Activated naive CD8-positive, alpha-beta T cell treated with anti-CD3 and anti-CD28 coated beads for 36 hours (primary cell): ENCODE results near the gene SEM1. TPM values are rescaled to one million over a fixed set of nuclear protein-coding genes. Genes with fewer than 3 reads are reported as not detected.
A peak's percentile ranks its signal among the peaks of the same experiment; 100 is the strongest.
"Not testable (repeated sequence)": the region's sequence is repeated elsewhere in the genome, so short reads cannot be mapped to it uniquely, and the experiment has no call there.

Experiments used
- DNase-seq: peaks from one replicate; pipeline ENCODE4 v3.0.0; 2021
- H3K27ac Mint-ChIP-seq: one replicate; pipeline ENCODE4 v1.8.0; 2022; ENCODE audit warnings: mild to moderate bottlenecking, moderate library complexity, mixed read lengths
- H3K27me3 Mint-ChIP-seq: one replicate; pipeline ENCODE4 v1.8.0; 2022; ENCODE audit warnings: mild to moderate bottlenecking, mixed read lengths
- H3K36me3 Mint-ChIP-seq: one replicate; pipeline ENCODE4 v1.8.0; 2021; ENCODE audit warnings: mild to moderate bottlenecking, mixed read lengths
- H3K4me1 Mint-ChIP-seq: one replicate; pipeline ENCODE4 v1.8.0; 2021; ENCODE audit warnings: mixed read lengths
- H3K4me3 Mint-ChIP-seq: one replicate; pipeline ENCODE4 v1.8.0; 2022; ENCODE audit warnings: mild to moderate bottlenecking, moderate library complexity, mixed read lengths
- H3K9me3 Mint-ChIP-seq: one replicate; pipeline ENCODE4 v1.8.0; 2022; ENCODE audit warnings: mixed read lengths
- total RNA-seq, 2 experiments: library from RNA; stranded (reverse); gene quantifications; one replicate each; pipeline ENCODE4 v1.2.3, GENCODE V29; 2021

SEM1 gene
- total RNA-seq, 2 experiments from 2014 or later: 35.9 to 42.6 TPM

DNA sequence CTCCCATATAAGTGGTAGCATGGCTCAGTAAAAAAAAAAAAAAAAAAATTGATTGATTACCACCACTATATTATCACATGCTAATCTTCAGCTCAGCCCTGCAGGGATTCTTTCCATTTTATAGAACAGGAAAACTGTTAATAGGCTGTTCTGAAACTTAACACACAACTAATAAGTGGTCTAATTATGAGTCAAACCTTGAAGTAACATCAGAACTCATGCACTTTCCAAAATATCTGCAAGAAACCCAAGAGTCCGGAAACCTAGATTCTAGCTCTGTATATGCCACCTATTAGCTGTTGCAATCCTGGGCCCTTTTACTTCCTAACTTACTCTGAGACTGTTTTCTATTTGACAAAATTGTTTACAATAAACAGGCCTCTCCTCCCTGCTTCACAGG lies 23.9 kb downstream of the SEM1 start:
- no peak overlapping the region for H3K4me3 Mint-ChIP-seq

DNA sequence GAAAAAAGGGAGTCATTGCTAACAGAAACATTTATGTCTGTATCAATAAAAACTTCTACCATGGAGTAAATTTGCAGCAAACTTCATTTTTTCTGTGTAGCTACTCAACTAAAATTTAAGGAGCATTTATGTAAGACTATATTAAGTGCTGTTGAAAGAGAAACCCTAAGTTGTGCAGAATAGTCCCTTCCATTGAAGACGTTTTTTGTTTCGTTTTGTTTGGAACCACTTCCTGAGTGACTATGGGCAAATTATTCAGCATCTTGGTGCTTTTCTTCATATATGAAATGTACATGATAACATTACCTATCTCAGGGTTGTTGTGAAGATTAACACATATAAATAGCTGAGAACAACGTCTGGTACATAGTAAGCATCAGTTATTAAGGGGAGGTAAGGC lies 24.3 kb downstream of the SEM1 start:
- peak overlapping the region; percentile 29 for H3K27ac Mint-ChIP-seq
- DNase-seq: no peak
- no peak overlapping the region for H3K4me3 Mint-ChIP-seq
- no peaks in the 10 kb centered on the region for H3K27me3 Mint-ChIP-seq
- peaks cover 20% of the 10 kb centered on the region for H3K4me1 Mint-ChIP-seq
- H3K9me3 Mint-ChIP-seq: peaks cover 13% of the 10 kb centered on the region
- peaks cover 62% of the 10 kb centered on the region for H3K36me3 Mint-ChIP-seq

More for the DNA sequence above, 23.9 kb downstream of the SEM1 start:
- H3K4me1 Mint-ChIP-seq: peaks cover 20% of the 10 kb centered on the region
- H3K27ac Mint-ChIP-seq: no peak overlapping the region
- H3K9me3 Mint-ChIP-seq: peaks cover 13% of the 10 kb centered on the region
- no peaks in the 10 kb centered on the region for H3K27me3 Mint-ChIP-seq
- DNase-seq: no peak
- peaks cover 61% of the 10 kb centered on the region for H3K36me3 Mint-ChIP-seq

DNA sequence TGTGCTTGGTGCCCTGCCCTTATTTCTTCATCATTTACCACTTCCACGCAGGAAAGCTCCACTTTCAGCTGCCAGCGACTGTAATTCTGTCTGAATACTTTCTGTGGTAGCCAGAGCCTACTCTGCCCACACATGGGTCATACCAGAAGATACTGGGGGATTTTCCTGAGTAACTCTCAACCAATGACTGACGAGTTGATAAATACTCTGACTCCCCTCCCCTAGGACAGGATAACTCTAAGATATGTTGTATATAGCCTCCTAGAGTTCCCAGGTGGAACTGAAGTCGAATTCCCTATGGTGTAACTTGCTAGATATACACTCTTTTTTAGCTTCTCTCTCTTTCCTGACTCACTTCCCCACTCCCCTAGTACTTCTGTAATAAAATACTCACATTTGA lies 29.8 kb downstream of the SEM1 start:
- Mint-ChIP-seq H3K9me3 (peaks cover 13% of the 10 kb centered on the region), H3K4me3 (no peak overlapping the region), H3K36me3 (peaks cover 46% of the 10 kb centered on the region), H3K4me1 (peaks cover 6% of the 10 kb centered on the region), H3K27me3 (no peaks in the 10 kb centered on the region), H3K27ac (no peak overlapping the region)
- no peak for DNase-seq

DNA sequence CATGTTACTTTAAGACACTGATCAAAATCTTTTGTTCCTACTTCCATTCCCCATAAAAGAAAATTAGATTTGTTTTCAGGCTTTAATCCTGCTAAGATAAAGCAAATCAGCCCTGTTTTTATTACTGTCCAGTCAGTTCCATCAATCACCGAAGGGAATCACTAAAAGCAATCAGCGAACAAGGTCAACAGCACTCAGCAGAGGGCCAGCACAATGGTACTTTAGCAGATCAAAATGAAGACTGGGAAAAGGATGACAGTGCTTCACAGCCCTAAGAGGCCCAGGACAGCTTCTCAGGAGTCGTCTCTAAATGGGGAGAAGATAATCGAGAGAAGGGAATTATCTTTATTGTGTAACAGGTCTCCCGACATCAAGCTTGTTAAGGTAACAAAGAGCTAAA lies 32.7 kb downstream of the SEM1 start:
- no peak overlapping the region for H3K27ac Mint-ChIP-seq
- H3K4me3 Mint-ChIP-seq: no peak overlapping the region
- H3K27me3 Mint-ChIP-seq: no peaks in the 10 kb centered on the region
- no peak for DNase-seq
- peaks cover 1% of the 10 kb centered on the region for H3K9me3 Mint-ChIP-seq
- H3K36me3 Mint-ChIP-seq: peaks cover 21% of the 10 kb centered on the region
- H3K4me1 Mint-ChIP-seq: peaks cover 4% of the 10 kb centered on the region

DNA sequence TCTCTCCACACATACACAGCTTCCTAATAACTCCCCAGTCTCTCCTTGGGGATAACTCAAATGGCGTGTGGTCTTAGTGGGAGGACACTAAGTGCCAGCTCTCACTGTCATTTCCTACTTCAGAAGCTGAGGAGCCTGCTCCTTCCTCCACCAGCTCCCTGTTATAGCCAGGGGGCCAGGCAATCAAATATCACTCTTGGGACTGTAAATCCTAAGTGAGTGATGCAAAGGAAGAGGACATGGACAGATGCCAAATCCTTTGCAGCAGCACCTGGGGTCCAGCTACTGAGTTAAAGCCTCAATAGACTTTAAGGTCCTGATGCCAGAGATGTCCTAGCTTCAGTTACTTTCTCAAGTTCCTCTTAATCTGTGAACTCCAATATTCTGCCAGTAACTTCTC lies 34.1 kb downstream of the SEM1 start:
- H3K27ac Mint-ChIP-seq: no peak overlapping the region
- peaks cover 4% of the 10 kb centered on the region for H3K4me1 Mint-ChIP-seq
- no peak overlapping the region for H3K4me3 Mint-ChIP-seq
- no peaks in the 10 kb centered on the region for H3K27me3 Mint-ChIP-seq
- H3K9me3 Mint-ChIP-seq: no peaks in the 10 kb centered on the region
- H3K36me3 Mint-ChIP-seq: peaks cover 13% of the 10 kb centered on the region
- DNase-seq: no peak

DNA sequence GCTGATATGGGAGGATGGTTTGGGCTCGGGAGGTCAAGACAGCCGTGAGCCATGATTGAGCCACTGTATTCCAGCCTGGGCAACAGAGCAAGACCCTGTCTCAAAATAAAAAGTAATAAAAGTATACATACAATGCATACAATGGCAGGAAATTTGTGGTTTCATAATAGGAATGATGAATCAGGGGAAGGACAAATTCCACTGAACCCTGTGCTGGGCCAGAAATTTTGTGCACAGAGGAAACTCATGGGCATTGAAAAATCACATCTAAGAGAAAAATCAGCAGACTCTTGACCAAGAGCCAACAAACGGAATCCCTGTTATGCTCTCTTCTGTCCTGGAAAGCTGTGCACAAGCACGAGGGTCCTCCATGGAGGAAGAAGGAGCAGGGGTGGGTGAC lies 35.1 kb downstream of the SEM1 start:
- Mint-ChIP-seq H3K27me3 (no peaks in the 10 kb centered on the region), H3K4me3 (no peak overlapping the region), H3K36me3 (peaks cover 11% of the 10 kb centered on the region)

DNA sequence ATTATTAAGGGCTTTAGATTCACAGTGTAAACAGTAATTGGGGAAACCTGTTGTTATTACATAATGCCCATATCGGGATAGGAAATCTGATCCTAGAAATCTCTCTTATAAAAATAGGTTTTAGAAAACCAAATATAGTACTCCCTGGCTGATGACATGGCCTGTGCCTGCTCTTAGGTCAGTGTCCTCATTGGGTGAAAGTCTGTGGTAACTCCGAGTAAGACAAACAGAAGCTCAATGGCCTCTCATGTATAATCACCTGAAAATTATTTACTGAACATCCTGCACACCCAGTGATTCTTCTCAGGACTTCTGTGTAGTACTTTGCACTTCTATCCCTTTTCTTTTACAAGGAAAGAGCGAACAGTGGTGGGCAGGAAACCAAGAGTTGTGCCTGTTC lies 37.8 kb downstream of the SEM1 start:
- no peaks in the 10 kb centered on the region for H3K4me1 Mint-ChIP-seq
- no peaks in the 10 kb centered on the region for H3K9me3 Mint-ChIP-seq
- no peak overlapping the region for H3K4me3 Mint-ChIP-seq
- no peaks in the 10 kb centered on the region for H3K27me3 Mint-ChIP-seq
- peaks cover 11% of the 10 kb centered on the region for H3K36me3 Mint-ChIP-seq
- DNase-seq: no peak
- H3K27ac Mint-ChIP-seq: no peak overlapping the region

More for the DNA sequence above, 35.1 kb downstream of the SEM1 start:
- Mint-ChIP-seq H3K9me3 (no peaks in the 10 kb centered on the region), H3K4me1 (no peaks in the 10 kb centered on the region), H3K27ac (no peak overlapping the region)
- no peak for DNase-seq

DNA sequence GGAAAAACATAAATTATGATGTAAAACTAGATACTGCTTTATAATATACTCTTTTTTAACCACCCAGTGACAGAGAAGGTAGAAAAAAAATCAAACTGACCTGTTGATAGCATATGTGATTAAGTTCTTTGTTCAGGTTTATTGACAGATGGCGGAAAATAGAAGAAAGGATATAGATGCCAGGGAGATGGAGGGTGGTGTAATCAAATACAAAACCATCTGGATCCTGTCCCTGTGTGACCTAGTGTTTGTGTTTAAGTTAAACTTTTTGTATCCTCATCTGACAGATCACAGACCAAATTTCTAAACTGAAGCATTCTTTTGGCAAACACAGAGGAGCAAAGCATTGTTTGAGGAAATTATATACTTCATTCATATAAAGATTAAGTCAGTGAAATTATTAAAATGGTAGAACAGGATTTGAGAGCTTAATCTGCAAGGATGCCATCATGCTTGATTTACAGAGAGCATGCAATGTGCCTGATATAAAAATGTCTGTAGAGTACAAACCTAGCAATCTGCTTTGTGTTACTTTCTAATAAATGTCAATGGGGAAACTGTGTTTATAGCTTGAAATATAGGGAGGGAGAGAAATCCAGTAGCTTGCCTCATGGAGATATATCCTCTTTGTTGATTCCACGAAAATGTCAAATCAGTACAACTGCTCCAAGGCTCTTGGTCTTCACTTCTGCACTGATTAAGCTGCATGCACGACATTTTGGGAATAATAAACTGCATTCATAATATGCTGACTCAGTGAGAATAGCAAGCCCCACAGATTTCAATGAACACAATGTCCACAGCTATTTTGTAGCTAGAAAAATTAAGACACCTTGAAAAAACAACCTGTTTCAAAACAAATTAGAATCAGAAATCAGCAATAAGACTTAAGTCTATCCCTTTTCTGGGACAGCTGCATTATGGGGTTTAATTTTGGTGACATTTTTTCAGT lies 39.0 kb downstream of the SEM1 start:
- H3K9me3 Mint-ChIP-seq: no peaks in the 10 kb centered on the region

DNA sequence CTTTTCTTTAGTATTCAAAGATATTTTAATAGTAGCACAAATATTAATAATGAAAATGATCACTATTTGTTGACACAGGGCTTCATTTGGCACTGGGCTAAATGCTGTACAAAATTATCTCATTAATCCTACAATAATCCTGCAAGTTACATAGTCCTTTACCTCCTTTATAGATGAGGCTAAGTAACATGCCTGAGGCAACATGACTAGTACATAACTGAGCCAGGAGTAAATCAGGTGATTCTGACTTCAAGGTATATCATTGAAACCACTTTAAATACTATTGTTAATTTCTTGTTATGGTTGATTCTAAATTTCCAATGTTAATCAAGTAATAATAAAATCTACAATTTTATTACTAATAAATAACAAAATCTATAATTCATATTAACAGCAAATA lies 39.8 kb downstream of the SEM1 start:
- Mint-ChIP-seq H3K27me3 (no peaks in the 10 kb centered on the region), H3K4me3 (no peak overlapping the region), H3K27ac (no peak overlapping the region), H3K36me3 (peaks cover 11% of the 10 kb centered on the region), H3K4me1 (peaks cover 2% of the 10 kb centered on the region), H3K9me3 (no peaks in the 10 kb centered on the region)
- DNase-seq: no peak

More for the DNA sequence above, 39.0 kb downstream of the SEM1 start:
- H3K36me3 Mint-ChIP-seq: peaks cover 11% of the 10 kb centered on the region
- H3K4me1 Mint-ChIP-seq: no peaks in the 10 kb centered on the region
- no peaks in the 10 kb centered on the region for H3K27me3 Mint-ChIP-seq
- H3K27ac Mint-ChIP-seq: no peak overlapping the region
- no peak overlapping the region for H3K4me3 Mint-ChIP-seq
- no peak for DNase-seq

DNA sequence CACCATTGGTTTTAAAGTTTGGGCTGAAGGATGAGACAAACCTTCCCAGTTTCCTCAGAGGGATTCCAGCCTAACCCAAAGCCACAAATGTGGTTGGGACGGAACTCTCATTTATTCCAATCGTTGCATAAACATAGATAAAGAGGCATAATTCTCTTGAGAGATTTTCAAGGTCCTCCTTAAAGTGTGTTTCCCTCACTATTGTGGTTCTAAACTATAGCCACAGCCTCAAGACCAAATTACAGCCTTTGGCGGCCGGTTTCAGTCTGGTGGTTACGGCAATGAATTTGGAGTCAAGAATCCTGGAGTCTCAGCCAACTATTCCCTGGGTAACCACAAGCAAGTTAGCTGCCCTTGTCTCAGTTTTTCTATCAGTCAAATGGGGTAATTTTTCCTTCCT lies 42.6 kb downstream of the SEM1 start:
- peaks cover 13% of the 10 kb centered on the region for H3K36me3 Mint-ChIP-seq
- no peaks in the 10 kb centered on the region for H3K27me3 Mint-ChIP-seq
- no peak for DNase-seq
- peaks cover 20% of the 10 kb centered on the region for H3K4me1 Mint-ChIP-seq
- H3K9me3 Mint-ChIP-seq: no peaks in the 10 kb centered on the region
- no peak overlapping the region for H3K27ac Mint-ChIP-seq
- H3K4me3 Mint-ChIP-seq: no peak overlapping the region

DNA sequence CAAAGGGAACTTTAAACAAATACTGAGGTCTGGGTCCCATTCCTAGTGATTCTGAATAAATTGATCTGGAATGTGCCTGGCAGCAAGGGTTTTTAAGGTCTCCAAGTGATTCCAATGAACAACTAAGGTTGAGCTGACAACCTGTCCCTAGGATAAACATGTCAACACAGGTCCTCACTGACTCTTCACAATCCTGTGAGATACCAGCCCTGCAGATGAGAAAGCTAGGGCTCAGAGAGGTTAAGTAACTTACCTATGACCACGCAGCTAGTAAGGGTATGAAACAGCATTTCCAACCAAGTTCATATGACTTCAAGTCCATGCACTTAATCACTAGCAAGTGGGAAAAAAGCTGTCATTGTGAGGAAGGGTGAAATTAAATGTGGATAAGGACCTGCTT lies 44.0 kb downstream of the SEM1 start:
- H3K4me3 Mint-ChIP-seq: no peak overlapping the region
- no peaks in the 10 kb centered on the region for H3K9me3 Mint-ChIP-seq
- no peak overlapping the region for H3K27ac Mint-ChIP-seq
- no peak for DNase-seq
- H3K27me3 Mint-ChIP-seq: no peaks in the 10 kb centered on the region
- peaks cover 20% of the 10 kb centered on the region for H3K4me1 Mint-ChIP-seq
- H3K36me3 Mint-ChIP-seq: peaks cover 10% of the 10 kb centered on the region

DNA sequence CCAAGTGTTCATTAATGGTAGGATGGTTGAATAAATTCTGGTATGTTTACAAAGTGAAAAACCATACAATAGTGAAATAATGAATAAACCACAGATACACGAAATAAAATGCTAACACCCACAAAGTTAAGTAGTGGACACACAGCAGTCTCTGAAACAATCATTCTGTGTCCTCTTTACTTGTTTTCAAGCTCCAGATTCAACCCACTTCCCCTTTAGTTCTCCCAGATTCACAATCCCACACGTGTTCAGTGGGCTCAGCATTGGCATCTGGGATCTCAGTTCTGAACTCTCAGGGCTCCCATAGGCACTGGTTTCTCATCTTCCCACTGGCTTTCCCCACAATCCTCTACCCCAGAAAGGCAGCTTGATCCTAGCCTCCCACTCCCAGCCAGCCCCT lies 44.9 kb downstream of the SEM1 start:
- Mint-ChIP-seq H3K4me3 (no peak overlapping the region), H3K27ac (no peak overlapping the region), H3K9me3 (no peaks in the 10 kb centered on the region), H3K27me3 (no peaks in the 10 kb centered on the region), H3K4me1 (peaks cover 20% of the 10 kb centered on the region), H3K36me3 (peaks cover 10% of the 10 kb centered on the region)
- no peak for DNase-seq

DNA sequence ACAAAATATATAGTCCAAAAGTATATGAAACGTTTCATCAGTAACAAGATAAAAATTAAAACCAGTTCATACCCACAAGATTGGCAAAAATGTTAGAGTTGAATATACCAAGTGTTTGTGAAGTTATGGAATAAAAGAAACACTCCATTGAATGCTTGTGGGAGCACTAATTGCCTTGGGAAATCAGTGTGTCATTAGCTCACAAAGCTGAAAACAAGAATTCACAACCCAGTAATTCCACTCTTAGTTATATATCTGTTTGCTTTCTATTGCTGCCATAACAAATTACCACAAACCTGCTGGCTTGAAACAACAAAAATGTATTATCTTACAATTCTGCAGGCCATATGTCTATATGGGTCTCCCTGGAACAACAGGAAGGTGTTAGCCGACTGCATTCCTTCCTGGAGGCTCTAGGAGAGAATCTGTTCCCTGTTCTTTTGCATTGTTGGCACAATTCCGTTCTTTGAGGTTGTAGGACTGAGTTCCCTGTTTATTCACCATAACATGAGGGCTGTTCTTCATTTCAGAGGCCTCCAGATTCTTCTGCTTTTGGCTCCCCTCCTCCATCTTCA lies 45.7 kb downstream of the SEM1 start:
- Mint-ChIP-seq H3K9me3 (no peaks in the 10 kb centered on the region), H3K4me1 (peaks cover 20% of the 10 kb centered on the region), H3K27me3 (no peaks in the 10 kb centered on the region), H3K27ac (no peak overlapping the region), H3K4me3 (no peak overlapping the region), H3K36me3 (peaks cover 10% of the 10 kb centered on the region)
- no peak for DNase-seq

DNA sequence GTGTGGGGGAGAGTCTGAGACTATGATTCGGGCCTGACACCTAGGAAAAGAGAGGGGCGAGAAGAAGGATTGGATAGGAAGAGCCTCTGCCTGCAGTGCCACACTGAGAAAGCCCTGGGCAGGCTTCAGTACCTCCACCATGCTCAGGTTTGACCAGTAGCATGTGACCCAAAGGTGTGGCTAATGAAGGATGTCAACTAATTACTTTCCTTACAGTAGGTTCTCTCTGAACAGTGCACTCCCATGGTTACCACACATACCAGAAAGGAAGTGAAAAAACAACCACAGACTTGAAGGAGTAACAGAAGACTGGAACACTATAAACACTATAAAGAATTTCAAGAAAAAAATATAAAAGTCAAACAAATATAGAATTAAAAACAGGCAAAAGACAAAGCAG lies 46.2 kb downstream of the SEM1 start:
- Mint-ChIP-seq H3K27ac (no peak overlapping the region), H3K4me1 (peaks cover 20% of the 10 kb centered on the region), H3K4me3 (no peak overlapping the region)

DNA sequence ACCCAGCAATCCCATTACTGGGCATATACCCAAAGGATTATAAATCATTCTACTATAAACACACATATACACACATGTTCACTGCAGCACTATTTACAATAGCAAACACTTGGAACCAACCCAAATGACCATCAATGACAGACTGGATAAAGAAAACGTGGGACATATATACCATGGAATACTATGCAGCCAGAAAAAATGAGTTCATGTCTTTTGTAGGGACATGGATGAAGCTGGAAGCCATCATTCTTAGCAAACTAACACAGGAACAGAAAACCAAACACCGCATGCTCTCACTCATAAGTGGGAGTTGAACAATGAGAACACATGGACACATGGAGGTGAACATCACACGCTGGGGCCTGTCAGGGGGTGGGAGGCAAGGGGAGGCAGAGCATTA lies 47.5 kb downstream of the SEM1 start:
- H3K27ac Mint-ChIP-seq, DNase-seq, H3K9me3 Mint-ChIP-seq, H3K27me3 Mint-ChIP-seq, H3K4me3 Mint-ChIP-seq, H3K36me3 Mint-ChIP-seq: not testable (repeated sequence)
- H3K4me1 Mint-ChIP-seq: peaks cover 20% of the 10 kb centered on the region

More for the DNA sequence above, 46.2 kb downstream of the SEM1 start:
- DNase-seq: no peak
- Mint-ChIP-seq H3K27me3 (no peaks in the 10 kb centered on the region), H3K9me3 (no peaks in the 10 kb centered on the region), H3K36me3 (peaks cover 7% of the 10 kb centered on the region)

DNA sequence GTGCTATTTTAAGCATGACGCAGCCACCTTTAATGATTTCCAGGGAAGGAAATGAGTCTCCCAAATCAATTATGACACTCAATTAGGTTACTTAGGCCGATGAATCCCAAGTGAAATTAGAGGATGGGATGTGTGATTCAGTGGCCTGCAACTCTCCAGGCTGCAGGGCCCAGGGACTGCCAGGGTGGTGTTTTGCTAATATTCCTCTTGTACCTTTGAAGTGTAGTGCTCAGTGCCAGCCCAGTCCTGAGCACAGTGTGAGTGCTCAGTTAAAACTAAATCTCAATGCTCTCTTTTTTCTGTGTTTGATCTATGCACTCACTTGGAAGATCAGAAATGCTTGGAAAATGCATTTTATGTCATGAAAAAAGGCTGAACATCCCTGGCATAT lies 51.6 kb downstream of the SEM1 start:
- H3K9me3 Mint-ChIP-seq: no peaks in the 10 kb centered on the region
- DNase-seq: no peak

More for the DNA sequence above, 51.6 kb downstream of the SEM1 start:
- Mint-ChIP-seq H3K27me3 (no peaks in the 10 kb centered on the region), H3K4me3 (no peak overlapping the region), H3K36me3 (peaks cover 13% of the 10 kb centered on the region), H3K27ac (no peak overlapping the region), H3K4me1 (peaks cover 3% of the 10 kb centered on the region)
